Osteoblast (primary cell): Measurements from ENCODE around the gene NIPBL. TPM values are rescaled to one million over a fixed set of nuclear protein-coding genes. Genes with fewer than 3 reads are reported as not detected.
"Not testable (repeated sequence)": the region's sequence is repeated elsewhere in the genome, so short reads cannot be mapped to it uniquely, and the experiment has no call there.

Experiments used
- DNase-seq: peaks from one replicate; pipeline ENCODE4 v3.0.0; 2011; ENCODE audit warnings: low spot score, mixed read lengths; ENCODE audit not compliant: insufficient read length; ENCODE audit errors: missing footprints
- H2AFZ ChIP-seq: 2 replicates; pipeline ENCODE4 v1.6.0; 2011; ENCODE audit warnings: mild to moderate bottlenecking, low read length
- H3K27ac ChIP-seq: 2 replicates; pipeline ENCODE4 v1.5.1; 2011; ENCODE audit warnings: mild to moderate bottlenecking, low read depth, low read length, moderate library complexity
- H3K27me3 ChIP-seq: 2 replicates; pipeline ENCODE4 v1.6.0; 2012; ENCODE audit warnings: mild to moderate bottlenecking, control low read depth, inconsistent platforms, low read length, moderate library complexity; ENCODE audit not compliant: insufficient read depth
- H3K36me3 ChIP-seq: 2 replicates; pipeline ENCODE4 v1.5.1; 2011; ENCODE audit warnings: mild to moderate bottlenecking, low read length, control low read depth, moderate library complexity; ENCODE audit not compliant: insufficient read depth
- H3K4me1 ChIP-seq: 2 replicates; pipeline ENCODE4 v1.5.1; 2011; ENCODE audit warnings: mild to moderate bottlenecking, low read length, control low read depth, moderate library complexity; ENCODE audit not compliant: insufficient read depth
- H3K4me2 ChIP-seq: 2 replicates; pipeline ENCODE4 v1.6.0; 2011; ENCODE audit warnings: mild to moderate bottlenecking, low read length; ENCODE audit not compliant: insufficient read depth
- H3K4me3 ChIP-seq: fragments of 200-600 bp; sonication (generic); 3 replicates; pipeline ENCODE4 v1.5.1; 2012; ENCODE audit warnings: mild to moderate bottlenecking, low read length, inconsistent platforms; ENCODE audit not compliant: insufficient read depth
- H3K79me2 ChIP-seq: 2 replicates; pipeline ENCODE4 v1.6.0; 2012; ENCODE audit warnings: mild to moderate bottlenecking, low read length, control low read depth, inconsistent platforms; ENCODE audit not compliant: insufficient read depth
- H3K9me3 ChIP-seq: 2 replicates; pipeline ENCODE4 v1.5.1; 2011; ENCODE audit warnings: low read depth, low read length, control low read depth
- H4K20me1 ChIP-seq: 2 replicates; pipeline ENCODE4 v1.6.0; 2012; ENCODE audit warnings: mild to moderate bottlenecking, low read length, control low read depth; ENCODE audit not compliant: insufficient read depth
- total RNA-seq: library from RNA; depleted of rRNA; stranded (reverse); fragments of >200 nt; gene quantifications from 2 replicates; pipeline ENCODE4 v1.2.3, GENCODE V29; 2012
- TF ChIP-seq, protein P1 (sequence below): IDR thresholded peaks from 2 replicates; pipeline ENCODE4 v1.5.1; 2011; ENCODE audit warnings: mild to moderate bottlenecking, low read depth, low read length, moderate library complexity; ENCODE audit errors: extremely low read depth

The NIPBL gene
- total RNA-seq, 1 donor, result 22.8 TPM

- peaks cover 13% of the 10 kb centered on the region for H3K4me1 ChIP-seq
- H4K20me1 ChIP-seq, result no peaks in the 10 kb centered on the region
- H3K36me3 ChIP-seq, result no peaks in the 10 kb centered on the region
- no peak overlapping the region for H2AFZ ChIP-seq
- H3K27ac ChIP-seq, result peak overlapping the region; percentile 66
- DNase-seq, result peak; percentile 44
- H3K4me2 ChIP-seq, result peak overlapping the region; percentile 52
- no peak overlapping the region for H3K4me3 ChIP-seq
- no peaks in the 10 kb centered on the region for H3K9me3 ChIP-seq
- no peaks in the 10 kb centered on the region for H3K79me2 ChIP-seq
- TF ChIP-seq, protein P1, sequence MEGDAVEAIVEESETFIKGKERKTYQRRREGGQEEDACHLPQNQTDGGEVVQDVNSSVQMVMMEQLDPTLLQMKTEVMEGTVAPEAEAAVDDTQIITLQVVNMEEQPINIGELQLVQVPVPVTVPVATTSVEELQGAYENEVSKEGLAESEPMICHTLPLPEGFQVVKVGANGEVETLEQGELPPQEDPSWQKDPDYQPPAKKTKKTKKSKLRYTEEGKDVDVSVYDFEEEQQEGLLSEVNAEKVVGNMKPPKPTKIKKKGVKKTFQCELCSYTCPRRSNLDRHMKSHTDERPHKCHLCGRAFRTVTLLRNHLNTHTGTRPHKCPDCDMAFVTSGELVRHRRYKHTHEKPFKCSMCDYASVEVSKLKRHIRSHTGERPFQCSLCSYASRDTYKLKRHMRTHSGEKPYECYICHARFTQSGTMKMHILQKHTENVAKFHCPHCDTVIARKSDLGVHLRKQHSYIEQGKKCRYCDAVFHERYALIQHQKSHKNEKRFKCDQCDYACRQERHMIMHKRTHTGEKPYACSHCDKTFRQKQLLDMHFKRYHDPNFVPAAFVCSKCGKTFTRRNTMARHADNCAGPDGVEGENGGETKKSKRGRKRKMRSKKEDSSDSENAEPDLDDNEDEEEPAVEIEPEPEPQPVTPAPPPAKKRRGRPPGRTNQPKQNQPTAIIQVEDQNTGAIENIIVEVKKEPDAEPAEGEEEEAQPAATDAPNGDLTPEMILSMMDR, result no peak
- H3K27me3 ChIP-seq, result no peaks in the 10 kb centered on the region
Observed at GRCh38 chr5:37071901-37072581, 195.5 kb downstream of the NIPBL start.

- Histone ChIP-seq H3K4me1 (peaks cover 12% of the 10 kb centered on the region), H4K20me1 (no peaks in the 10 kb centered on the region), H3K4me3 (no peak overlapping the region), H3K27ac (no peak overlapping the region), H2AFZ (no peak overlapping the region), H3K9me3 (no peaks in the 10 kb centered on the region), H3K36me3 (peaks cover 10% of the 10 kb centered on the region), H3K79me2 (no peaks in the 10 kb centered on the region), H3K4me2 (no peak overlapping the region), H3K27me3 (no peaks in the 10 kb centered on the region)
- TF ChIP-seq, protein P1, result no peak
- DNase-seq, result no peak
Observed at GRCh38 chr5:37075399-37075950, 198.9 kb downstream of the NIPBL start.

DNA sequence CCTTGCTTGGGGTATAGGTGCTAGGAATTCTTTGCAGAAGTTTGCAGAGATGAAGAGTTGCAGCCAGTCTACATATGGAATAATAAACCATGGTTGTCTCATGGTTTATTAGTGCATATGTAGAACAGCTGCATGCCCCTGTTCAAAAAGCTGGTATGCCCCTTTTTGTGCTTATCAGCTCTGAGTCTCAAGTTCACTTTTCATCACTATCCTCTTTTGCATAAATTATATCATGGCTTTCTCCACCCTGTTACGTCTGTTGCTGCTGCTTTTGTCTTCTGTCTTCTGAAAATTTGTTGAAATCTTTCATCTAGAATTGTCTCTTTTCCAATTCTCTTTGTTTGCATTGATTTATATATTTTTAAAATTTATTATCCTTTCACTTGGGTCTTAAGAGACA lies 200.6 kb downstream of the NIPBL start:
- no peak overlapping the region for H3K27ac ChIP-seq
- TF ChIP-seq, protein P1, result no peak
- H3K9me3 ChIP-seq, result no peaks in the 10 kb centered on the region
- no peak overlapping the region for H3K4me3 ChIP-seq
- H3K27me3 ChIP-seq, result no peaks in the 10 kb centered on the region
- H3K36me3 ChIP-seq, result peaks cover 10% of the 10 kb centered on the region
- H2AFZ ChIP-seq, result no peak overlapping the region
- H3K4me1 ChIP-seq, result no peaks in the 10 kb centered on the region
- no peaks in the 10 kb centered on the region for H4K20me1 ChIP-seq
- H3K79me2 ChIP-seq, result no peaks in the 10 kb centered on the region
- no peak overlapping the region for H3K4me2 ChIP-seq
- no peak for DNase-seq

- no peaks in the 10 kb centered on the region for H3K79me2 ChIP-seq
- peaks cover 12% of the 10 kb centered on the region for H3K36me3 ChIP-seq
- no peak overlapping the region for H2AFZ ChIP-seq
- H3K4me3 ChIP-seq, result no peak overlapping the region
- TF ChIP-seq, protein P1, result no peak
- DNase-seq, result no peak
- no peaks in the 10 kb centered on the region for H3K9me3 ChIP-seq
- H3K4me2 ChIP-seq, result no peak overlapping the region
- H3K27me3 ChIP-seq, result no peaks in the 10 kb centered on the region
- no peak overlapping the region for H3K27ac ChIP-seq
- no peaks in the 10 kb centered on the region for H4K20me1 ChIP-seq
- H3K4me1 ChIP-seq, result no peaks in the 10 kb centered on the region
Observed at GRCh38 chr5:37080697-37081096, 204.1 kb downstream of the NIPBL start.

DNA sequence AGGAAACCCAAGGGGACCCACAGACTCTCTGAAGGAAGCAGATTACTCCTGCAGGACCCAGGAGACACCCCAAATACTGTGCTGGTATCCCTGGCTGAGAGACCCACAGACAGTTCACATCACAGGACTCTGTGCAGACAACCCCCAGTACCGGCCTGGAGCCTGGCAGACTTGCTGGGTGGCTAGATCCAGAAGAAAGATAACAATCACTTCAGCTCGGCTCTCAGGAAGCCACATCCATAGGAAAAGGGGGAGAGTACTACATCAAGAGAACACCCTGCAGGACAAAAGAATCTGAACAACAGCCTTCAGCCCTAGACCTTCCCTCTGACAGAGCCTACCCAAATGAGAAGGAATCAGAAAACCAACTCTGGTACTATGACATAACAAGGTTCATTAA lies 206.4 kb downstream of the NIPBL start:
- not testable (repeated sequence) for H3K9me3 ChIP-seq, H3K27ac ChIP-seq, H3K79me2 ChIP-seq, H3K27me3 ChIP-seq, H4K20me1 ChIP-seq, DNase-seq, H3K4me3 ChIP-seq, H2AFZ ChIP-seq, H3K4me1 ChIP-seq, H3K4me2 ChIP-seq
- peaks cover 11% of the 10 kb centered on the region for H3K36me3 ChIP-seq

DNA sequence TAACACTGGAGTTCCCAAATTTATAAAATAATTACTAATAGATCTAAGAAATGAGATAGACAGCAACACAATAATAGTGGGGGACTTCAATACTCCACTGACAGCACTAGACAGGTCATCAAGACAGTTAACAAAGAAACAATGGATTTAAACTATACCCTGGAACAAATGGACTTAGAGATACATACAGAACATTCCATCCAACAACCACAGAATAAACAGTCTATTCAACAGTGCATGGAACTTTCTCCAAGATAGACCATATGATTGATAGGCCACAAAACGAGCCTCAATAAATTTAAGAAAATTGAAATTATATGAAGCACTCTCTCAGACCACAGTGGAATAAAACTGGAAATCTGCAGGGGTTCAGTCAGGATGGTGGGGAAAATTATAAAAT lies 209.5 kb downstream of the NIPBL start:
- not testable (repeated sequence) for H3K4me1 ChIP-seq, H3K4me2 ChIP-seq, H3K4me3 ChIP-seq, H3K79me2 ChIP-seq, H3K9me3 ChIP-seq, DNase-seq, H3K27me3 ChIP-seq, H3K27ac ChIP-seq, H3K36me3 ChIP-seq, H4K20me1 ChIP-seq, H2AFZ ChIP-seq
